Parathyroid adenoma (tissue), 2 donors: ENCODE data around the gene PUM1.
A peak's percentile ranks its signal among the peaks of the same experiment; 100 is the strongest.

Experiments used
- H2AFZ ChIP-seq: fragments of 300-600 bp; sonication (generic); one replicate; pipeline ENCODE4 v1.7.0; 2017; ENCODE audit warnings: antibody characterized with exemption, mild to moderate bottlenecking
- H3K27ac ChIP-seq: fragments of 300-600 bp; sonication (generic); one replicate; pipeline ENCODE4 v1.7.0; 2017
- H3K27me3 ChIP-seq: fragments of 300-600 bp; sonication (generic); one replicate; pipeline ENCODE4 v1.7.0; 2017; ENCODE audit warnings: low read length; ENCODE audit not compliant: control insufficient read depth, insufficient read depth
- H3K36me3 ChIP-seq: fragments of 300-600 bp; sonication (generic); one replicate; pipeline ENCODE4 v1.7.0; 2017; ENCODE audit warnings: low read length; ENCODE audit not compliant: control insufficient read depth, insufficient read depth
- H3K4me1 ChIP-seq: fragments of 300-600 bp; sonication (generic); one replicate; pipeline ENCODE4 v1.7.0; 2017; ENCODE audit warnings: control low read depth
- H3K4me2 ChIP-seq: fragments of 300-600 bp; sonication (generic); one replicate; pipeline ENCODE4 v1.7.0; 2017; ENCODE audit warnings: low read length
- H3K4me3 ChIP-seq: fragments of 300-600 bp; sonication (generic); one replicate; pipeline ENCODE4 v1.7.0; 2017; ENCODE audit warnings: low read depth, low read length
- H3K79me2 ChIP-seq: fragments of 300-600 bp; sonication (generic); one replicate; pipeline ENCODE4 v1.7.0; 2017; ENCODE audit warnings: control low read depth
- H3K9ac ChIP-seq: fragments of 300-600 bp; sonication (generic); one replicate; pipeline ENCODE4 v1.7.0; 2017; ENCODE audit warnings: mild to moderate bottlenecking
- H3K9me3 ChIP-seq: fragments of 300-600 bp; sonication (generic); one replicate; pipeline ENCODE4 v1.7.0; 2017; ENCODE audit warnings: low read length; ENCODE audit not compliant: control insufficient read depth
- TF ChIP-seq, protein P1 (sequence below): fragments of 300-600 bp; sonication (generic); IDR thresholded peaks from one replicate; pipeline ENCODE4 v1.7.0; 2017; ENCODE audit warnings: antibody characterized with exemption, mild to moderate bottlenecking
- donor health status: primary hyperparathyroidism.

Gene PUM1

DNA sequence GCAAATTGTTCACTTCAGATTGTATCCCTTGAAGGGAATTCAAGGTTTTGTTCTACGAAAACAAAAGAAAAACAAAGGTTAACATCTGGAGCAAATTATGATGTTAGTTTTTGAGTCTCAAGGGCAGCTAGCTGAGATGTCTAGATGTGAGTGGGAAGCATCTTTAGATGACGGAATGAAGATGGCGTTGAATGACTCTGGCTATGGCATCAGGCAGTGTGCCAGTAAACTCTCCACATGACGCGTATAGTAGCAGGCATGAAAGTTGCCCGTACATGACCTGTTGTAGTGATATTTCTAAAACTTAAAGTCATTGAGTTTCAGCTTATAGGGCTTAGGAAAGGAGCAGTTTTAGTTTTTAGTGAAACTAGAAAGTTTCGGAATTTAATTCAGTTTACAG is 144.7 kb downstream of the PUM1 start:
- Histone ChIP-seq H3K9me3 (no peaks in the 10 kb centered on the region), H3K4me1 (no peaks in the 10 kb centered on the region)
- TF ChIP-seq, protein P1, sequence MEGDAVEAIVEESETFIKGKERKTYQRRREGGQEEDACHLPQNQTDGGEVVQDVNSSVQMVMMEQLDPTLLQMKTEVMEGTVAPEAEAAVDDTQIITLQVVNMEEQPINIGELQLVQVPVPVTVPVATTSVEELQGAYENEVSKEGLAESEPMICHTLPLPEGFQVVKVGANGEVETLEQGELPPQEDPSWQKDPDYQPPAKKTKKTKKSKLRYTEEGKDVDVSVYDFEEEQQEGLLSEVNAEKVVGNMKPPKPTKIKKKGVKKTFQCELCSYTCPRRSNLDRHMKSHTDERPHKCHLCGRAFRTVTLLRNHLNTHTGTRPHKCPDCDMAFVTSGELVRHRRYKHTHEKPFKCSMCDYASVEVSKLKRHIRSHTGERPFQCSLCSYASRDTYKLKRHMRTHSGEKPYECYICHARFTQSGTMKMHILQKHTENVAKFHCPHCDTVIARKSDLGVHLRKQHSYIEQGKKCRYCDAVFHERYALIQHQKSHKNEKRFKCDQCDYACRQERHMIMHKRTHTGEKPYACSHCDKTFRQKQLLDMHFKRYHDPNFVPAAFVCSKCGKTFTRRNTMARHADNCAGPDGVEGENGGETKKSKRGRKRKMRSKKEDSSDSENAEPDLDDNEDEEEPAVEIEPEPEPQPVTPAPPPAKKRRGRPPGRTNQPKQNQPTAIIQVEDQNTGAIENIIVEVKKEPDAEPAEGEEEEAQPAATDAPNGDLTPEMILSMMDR: no peak

DNA sequence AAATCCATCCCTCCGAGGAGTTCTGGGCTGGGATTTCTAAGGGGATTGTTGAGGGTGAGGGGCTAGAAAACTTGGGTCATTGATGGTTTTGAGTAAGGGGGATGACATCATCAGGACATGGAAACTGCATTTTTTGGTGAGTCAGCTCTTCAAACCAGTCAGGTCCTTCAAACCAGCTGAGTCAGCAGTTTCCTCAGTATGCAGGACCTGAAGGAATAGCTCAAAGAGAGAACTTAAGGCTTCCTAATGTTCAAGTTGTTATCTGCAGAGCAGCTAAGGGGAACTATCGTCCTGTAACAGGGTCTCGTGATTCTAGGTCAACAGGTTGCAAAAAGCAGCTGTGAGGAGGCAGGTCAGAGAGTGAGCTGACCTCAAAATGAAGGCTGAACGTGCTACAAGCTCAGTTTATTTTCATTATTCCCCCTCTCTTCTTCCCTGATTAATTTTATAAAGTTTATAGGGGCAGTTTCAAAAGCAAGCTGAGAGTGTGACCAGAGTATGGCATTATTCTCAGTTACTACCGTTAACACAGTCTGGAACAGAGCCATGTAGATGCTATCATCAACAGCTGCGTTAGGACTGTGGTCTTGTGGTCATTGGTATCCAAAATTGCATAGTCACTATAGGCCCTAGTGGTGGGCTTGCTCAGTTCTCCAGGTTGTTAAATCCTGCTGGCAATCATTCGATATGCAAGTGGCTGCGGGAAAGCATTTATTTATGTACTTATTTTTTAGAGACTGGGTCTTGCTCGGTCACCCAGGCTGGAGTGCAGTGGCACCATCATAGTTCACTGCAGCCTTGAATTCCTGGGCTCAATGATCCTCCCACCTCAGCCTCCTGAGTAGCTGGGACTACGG is 146.3 kb downstream of the PUM1 start:
- H3K27me3 ChIP-seq: no peaks in the 10 kb centered on the region
- H3K9me3 ChIP-seq: no peaks in the 10 kb centered on the region
- no peak overlapping the region for H3K27ac ChIP-seq
- H2AFZ ChIP-seq: no peak overlapping the region
- H3K9ac ChIP-seq: no peak overlapping the region
- H3K4me1 ChIP-seq: no peaks in the 10 kb centered on the region
- H3K36me3 ChIP-seq: no peaks in the 10 kb centered on the region
- TF ChIP-seq, protein P1: no peak
- H3K4me3 ChIP-seq: no peak overlapping the region
- H3K4me2 ChIP-seq: peak overlapping the region; percentile 12
- H3K79me2 ChIP-seq: no peaks in the 10 kb centered on the region

More for the DNA sequence above, 144.7 kb downstream of the PUM1 start:
- Histone ChIP-seq H3K27me3 (no peaks in the 10 kb centered on the region), H3K9ac (no peak overlapping the region), H3K36me3 (no peaks in the 10 kb centered on the region), H3K4me3 (no peak overlapping the region), H3K27ac (no peak overlapping the region), H3K4me2 (no peak overlapping the region), H3K79me2 (no peaks in the 10 kb centered on the region), H2AFZ (no peak overlapping the region)

DNA sequence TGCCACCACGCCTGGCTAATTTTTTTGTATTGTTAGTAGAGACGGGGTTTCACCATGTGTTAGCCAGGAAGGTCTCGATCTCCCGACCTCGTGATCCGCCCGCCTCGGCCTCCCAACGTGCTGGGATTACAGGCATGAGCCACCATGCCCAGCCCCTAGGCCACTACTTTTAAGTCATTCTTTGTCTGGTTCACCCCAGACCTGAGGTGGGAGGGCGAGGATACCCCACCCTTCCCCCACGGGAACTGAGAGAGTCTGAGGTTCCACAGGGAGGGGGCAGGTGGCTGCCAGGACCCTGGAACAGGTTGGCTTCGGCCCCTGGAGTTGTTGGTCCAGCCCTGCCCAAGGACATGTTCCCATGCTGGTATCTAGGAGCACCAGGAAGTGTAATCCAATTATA is 149.2 kb downstream of the PUM1 start:
- Histone ChIP-seq H3K36me3 (no peaks in the 10 kb centered on the region), H3K79me2 (no peaks in the 10 kb centered on the region), H2AFZ (no peak overlapping the region), H3K9me3 (no peaks in the 10 kb centered on the region), H3K4me2 (no peak overlapping the region), H3K9ac (no peak overlapping the region), H3K27me3 (no peaks in the 10 kb centered on the region), H3K4me1 (no peaks in the 10 kb centered on the region), H3K27ac (no peak overlapping the region), H3K4me3 (no peak overlapping the region)
- TF ChIP-seq, protein P1: no peak

DNA sequence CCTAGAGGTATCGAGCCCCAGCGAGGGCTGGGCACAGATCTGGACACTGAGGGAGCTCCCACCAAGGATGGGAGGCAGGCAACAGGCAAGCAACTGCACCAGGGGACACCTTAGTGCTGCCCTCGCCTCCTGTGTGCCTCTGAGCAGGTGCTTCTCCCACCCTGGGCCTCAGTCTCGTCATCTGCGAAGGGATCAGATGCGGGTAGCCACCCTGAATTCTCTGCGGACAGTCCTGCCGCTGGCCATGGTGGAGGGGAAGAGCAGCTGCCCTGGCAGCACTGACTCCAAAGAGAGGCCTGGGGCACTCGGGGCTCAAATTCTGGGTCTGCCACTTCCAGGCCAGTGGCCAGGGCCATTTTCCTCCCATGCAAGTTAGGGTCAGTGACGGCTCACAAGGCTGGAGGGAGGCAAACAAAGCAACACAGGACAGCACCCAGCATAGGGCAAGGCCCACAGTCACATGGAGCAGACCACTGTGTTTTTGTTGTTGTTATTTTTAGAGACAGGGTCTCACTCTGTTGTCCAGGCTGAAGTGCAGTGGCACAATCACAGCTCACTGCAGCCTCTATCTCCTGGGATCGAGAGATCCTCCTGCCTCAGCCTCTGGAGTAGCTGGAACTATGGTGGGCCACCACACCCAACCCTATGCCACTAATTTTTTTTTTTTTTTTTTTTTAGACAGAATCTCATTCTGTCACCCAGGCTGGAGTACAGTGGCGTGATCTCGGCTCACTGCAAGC is 149.9 kb downstream of the PUM1 start:
- TF ChIP-seq, protein P1: no peak
- no peaks in the 10 kb centered on the region for H3K9me3 ChIP-seq
- H3K4me3 ChIP-seq: no peak overlapping the region
- H2AFZ ChIP-seq: no peak overlapping the region
- H3K79me2 ChIP-seq: no peaks in the 10 kb centered on the region
- no peak overlapping the region for H3K27ac ChIP-seq
- H3K9ac ChIP-seq: no peak overlapping the region
- H3K4me2 ChIP-seq: no peak overlapping the region
- H3K4me1 ChIP-seq: no peaks in the 10 kb centered on the region
- no peaks in the 10 kb centered on the region for H3K36me3 ChIP-seq
- H3K27me3 ChIP-seq: no peaks in the 10 kb centered on the region
